Panc1 (cell line): ENCODE data around the gene SIL1. TPM values are rescaled to one million over a fixed set of nuclear protein-coding genes. Genes with fewer than 3 reads are reported as not detected.

ENCODE experiments used
- ATAC-seq: fragments of 200-7000 bp; cut with Tn5 transposase; 2 replicates; pipeline ENCODE4 v1.9.1; 2020; ENCODE audit warnings: mild to moderate bottlenecking, moderate library complexity
- BruUV-seq: library from RNA; stranded (reverse); fragments of 400-500 nt; replicated peaks from 2 replicates; lab custom pipeline; 2021; lab: Mats Ljungman, UMichigan
- CTCF ChIA-PET: fragments of 300-600 bp; sonication (Branson Sonifier 250); formaldehyde crosslinking; loops from one replicate; lab custom pipeline; 2022; ENCODE audit warnings: antibody characterized with exemption; lab: Charles Lee
- POLR2A ChIA-PET: fragments of 300-600 bp; sonication (Branson Sonifier 250); formaldehyde crosslinking; loops from one replicate; lab custom pipeline; 2022; ENCODE audit warnings: antibody characterized with exemption; lab: Charles Lee
- DNase-seq: peaks from one replicate; pipeline ENCODE4 v3.0.0-alpha.2; 2010; ENCODE audit warnings: low read depth, low spot score
- H3K27ac ChIP-seq: 2 replicates; pipeline ENCODE4 v1.5.1; 2011; ENCODE audit warnings: mild to moderate bottlenecking, low read length, inconsistent platforms
- H3K27me3 ChIP-seq: fragments of 200-500 bp; sonication (Bioruptor generic); 2 replicates; pipeline ENCODE4 v1.6.0; 2014; ENCODE audit warnings: low read length, inconsistent platforms; ENCODE audit not compliant: control insufficient read depth, insufficient read depth
- H3K36me3 ChIP-seq: fragments of 200-500 bp; sonication (Bioruptor generic); 2 replicates; pipeline ENCODE4 v1.5.1; 2014; ENCODE audit warnings: inconsistent platforms, mild to moderate bottlenecking, low read length, moderate library complexity; ENCODE audit not compliant: control insufficient read depth, insufficient read depth
- H3K4me1 ChIP-seq: 2 replicates; pipeline ENCODE4 v1.5.1; 2011; ENCODE audit warnings: inconsistent platforms, mild to moderate bottlenecking, low read length, moderate library complexity; ENCODE audit not compliant: control insufficient read depth, insufficient read depth
- H3K4me3 ChIP-seq, 2 experiments: 2 replicates each; pipeline ENCODE4 v1.5.1; 2011 to 2012; ENCODE audit warnings: low read depth in 2 of 2, low read length in 2 of 2, mild to moderate bottlenecking in 2 of 2, inconsistent platforms in 1 of 2, moderate library complexity in 1 of 2
- H3K9me3 ChIP-seq: fragments of 200-500 bp; sonication (Bioruptor generic); 2 replicates; pipeline ENCODE4 v1.5.1; 2014; ENCODE audit warnings: low read depth, mild to moderate bottlenecking, inconsistent platforms, low read length, moderate library complexity; ENCODE audit not compliant: control insufficient read depth, insufficient read depth
- CTCF ChIP-seq: fragments of 450-650 bp; IDR thresholded peaks from 2 replicates; pipeline ENCODE4 v1.5.1; 2017; ENCODE audit warnings: mild to moderate bottlenecking
- POLR2AphosphoS5 ChIP-seq: IDR thresholded peaks from 2 replicates; pipeline ENCODE4 v1.6.1; 2012; ENCODE audit warnings: mild to moderate bottlenecking, low read depth, low read length, moderate library complexity
- REST ChIP-seq, 2 experiments: IDR thresholded peaks; 2 replicates each; pipeline ENCODE4 v1.6.1; 2011 to 2012; ENCODE audit warnings: low read depth in 2 of 2, control low read depth in 1 of 2, low read length in 1 of 2, mild to moderate bottlenecking in 1 of 2, moderate library complexity in 1 of 2; ENCODE audit not compliant: insufficient read depth in 1 of 2
- SIN3A ChIP-seq: IDR thresholded peaks from 2 replicates; pipeline ENCODE4 v1.6.1; 2012; ENCODE audit warnings: low read depth, mild to moderate bottlenecking, low read length, moderate library complexity, borderline replicate concordance; ENCODE audit not compliant: insufficient read depth
- TCF7L2 ChIP-seq: IDR thresholded peaks from 2 replicates; pipeline ENCODE4 v1.6.1; 2011; ENCODE audit warnings: mild to moderate bottlenecking, low read depth, low read length, inconsistent platforms
- in situ Hi-C: cut with HindIII; loops from 2 replicates; pipeline ENCODE4 v1.10.0; 2016; ENCODE audit warnings: low sequenced_read_pairs, low pct_unique_long_range_greater_than_20kb
- intact Hi-C: fragments of 100-400 bp; cut with micrococcal nuclease; formaldehyde crosslinking; loops from one replicate; pipeline ENCODE4 v1.10.0; 2022; ENCODE audit not compliant: unreplicated experiment
- total RNA-seq: library from RNA; stranded (reverse); gene quantifications from one replicate; pipeline ENCODE4 v1.2.1, GENCODE V29; 2021; ENCODE audit not compliant: unreplicated experiment

Gene SIL1
- total RNA-seq, 1 experiment from 2014 or later, result 35.4 TPM

GRCh38 chr5:138962614-138963370 lies 235.4 kb downstream of the SIL1 start:
- POLR2A ChIA-PET, result no interaction called here
- CTCF ChIA-PET, result interaction anchor here (0.5 kb wide), 1 partner anchor 414 kb away, joined by 6 read pairs; no protein-coding TSS in a partner anchor
- intact Hi-C loops, result no loop called here

GRCh38 chr5:138961729-138962128 lies 236.4 kb downstream of the SIL1 start:
- no TSS peak for BruUV-seq
- Histone ChIP-seq H3K9me3 (no peaks in the 10 kb centered on the region), H3K27me3 (no peaks in the 10 kb centered on the region), H3K4me3 (no peak overlapping the region), H3K4me1 (no peaks in the 10 kb centered on the region), H3K36me3 (no peaks in the 10 kb centered on the region), H3K27ac (no peak overlapping the region)
- TF ChIP-seq SIN3A (no peak), CTCF (no peak), POLR2AphosphoS5 (no peak), REST (IDR thresholded peaks at IDR 0.05; ENCODE audit: insufficient read depth in 1 of 2, low read depth in 2 of 2, low read length in 1 of 2) (no peak), TCF7L2 (no peak)
- CTCF ChIA-PET, result interaction anchor here (0.7 kb wide), 1 partner anchor 26 kb away, joined by 6 read pairs; no protein-coding TSS in a partner anchor
- DNase-seq (no peak), ATAC-seq (no peak)
- POLR2A ChIA-PET, result no interaction called here
- in situ Hi-C loops (no loop called here), intact Hi-C loops (no loop called here)

More at GRCh38 chr5:138962614-138963370, 235.4 kb downstream of the SIL1 start:
- Histone ChIP-seq H3K9me3 (no peaks in the 10 kb centered on the region), H3K27ac (no peak overlapping the region), H3K27me3 (no peaks in the 10 kb centered on the region), H3K36me3 (no peaks in the 10 kb centered on the region), H3K4me1 (no peaks in the 10 kb centered on the region), H3K4me3 (no peak overlapping the region)
- DNase-seq (no peak), ATAC-seq (no peak)
- TF ChIP-seq CTCF (no peak), POLR2AphosphoS5 (no peak), TCF7L2 (no peak), SIN3A (no peak), REST (IDR thresholded peaks at IDR 0.05; ENCODE audit: insufficient read depth in 1 of 2, low read depth in 2 of 2, low read length in 1 of 2) (no peak)
- no TSS peak for BruUV-seq
- in situ Hi-C loops, result no loop called here
